ENCODE results near the gene FAM131B. TPM values are rescaled to one million over a fixed set of nuclear protein-coding genes. Genes with fewer than 3 reads are reported as not detected.

Gene FAM131B
- total and polyA plus RNA-seq, 2 of the 13 experiments (the other 11 are each of a cell fraction or from before 2014, with no cell fraction given) = 0.07 TPM; not detected in 1

GRCh38 chr7:143390773-143391317 is 28.3 kb upstream of the FAM131B start:
- FAIRE-seq (no peak), DNase-seq (ENCODE audit: low spot score) (no peak), ATAC-seq (no peak)
- H3K27ac ChIP-seq (ENCODE audit: extremely low read length, insufficient read depth, low read length) = peak overlapping the region; percentile 82
- H3K9me3 ChIP-seq (ENCODE audit: low read length) = no peaks in the 10 kb centered on the region
- peaks cover 11 to 22% of the 10 kb centered on the region in 2 experiments for H3K36me3 ChIP-seq (replicated peaks in 1 of 2; ENCODE audit: control insufficient read depth in 1 of 2, insufficient read depth in 2 of 2, low read length in 2 of 2)
- no peak overlapping the region for H3K4me2 ChIP-seq (ENCODE audit: low read depth, low read length)
- H3K4me1 ChIP-seq (ENCODE audit: insufficient read depth, low read length) = peaks cover 69% of the 10 kb centered on the region
- intact Hi-C loops (cut with micrococcal nuclease; ENCODE audit: unreplicated experiment) = no loop called here
- H2AFZ ChIP-seq (ENCODE audit: low read length) = no peak overlapping the region
- TF ChIP-seq ZNF710 (CRISPR knock-in tag; IDR thresholded peaks at IDR 0.05; ENCODE audit: borderline replicate concordance) (no peak), MAFK (conservative IDR thresholded peaks at IDR 0.05 in 1 of 2, IDR thresholded peaks at IDR 0.05 in 1 of 2; ENCODE audit: low read length in 2 of 2) (0 out of 4 replicates have a peak, but pooled peaks of 1 of the 2 experiments have one; percentile 22), RBFOX2 (IDR thresholded peaks at IDR 0.05; ENCODE audit: low read depth, low read length) (peak; percentile 37; the same call in 1 of the 2 replicates), ZBTB7A (CRISPR knock-in tag; IDR thresholded peaks at IDR 0.05) (no peak)
- 90% methylated on average over 5 of the region's 9 CpGs for WGBS (ENCODE audit: low lambda C conversion rate)
- no peak overlapping the region for H3K4me3 ChIP-seq (replicated peaks in 1 of 3; ENCODE audit: insufficient read depth in 1 of 3, low read depth in 2 of 3, low read length in 3 of 3)
- no peaks in the 10 kb centered on the region for H3K27me3 ChIP-seq (ENCODE audit: control insufficient read depth in 1 of 2, insufficient read depth in 2 of 2, low read length in 2 of 2)
- BruUV-seq (replicated peaks) = no TSS peak
- in situ Hi-C loops (cut with HindIII; ENCODE audit: extremely low pct_ligation_motif_present, low pct_unique_long_range_greater_than_20kb) = loop anchor here (25.0 kb wide), 1 partner anchor 521 kb away; the partner anchor contains the start of gene TCAF1
- H3K79me2 ChIP-seq (ENCODE audit: insufficient read depth, low read length) = no peaks in the 10 kb centered on the region
- H3K9ac ChIP-seq (ENCODE audit: insufficient read depth, low read depth, low read length) = no peak overlapping the region
- CTCF ChIA-PET (ENCODE audit: low intra/inter-chr PET ratio, low total read pairs) = no interaction called here
- POLR2A ChIA-PET = interaction anchor here (1.1 kb wide), 1 partner anchor 11 kb away, joined by 3 read pairs; no protein-coding TSS in a partner anchor
- peaks cover 4% of the 10 kb centered on the region; the same call in 1 of the 2 replicates for H4K20me1 ChIP-seq (ENCODE audit: insufficient read depth, low read length)

Data from HepG2 (cell line).